GM04504 (cell line): ENCODE measurements around the gene EMD.

Experiments used
- DNase-seq: peaks from one replicate; pipeline ENCODE4 v3.0.0-alpha.2; 2012; ENCODE audit warnings: low read depth

Gene EMD

DNA sequence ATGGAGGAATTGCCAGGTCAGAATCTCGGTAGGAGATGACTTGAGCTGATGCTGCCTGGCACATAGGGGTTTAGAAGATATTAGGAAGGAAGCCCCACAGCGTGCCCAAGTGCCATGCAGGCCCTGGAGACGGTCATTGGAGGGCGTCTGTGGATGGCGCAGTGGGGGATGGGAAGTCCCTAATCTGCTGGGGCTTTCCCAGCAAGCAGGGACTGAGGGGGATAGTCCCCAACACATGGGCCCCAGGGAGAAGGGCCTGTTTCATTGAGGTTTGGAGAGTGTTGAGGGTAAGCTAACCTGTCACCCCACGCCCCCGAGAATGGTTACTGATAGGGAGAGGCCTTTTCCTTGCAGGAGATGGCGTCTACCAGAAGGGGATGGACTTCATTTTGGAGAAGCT lies 40.1 kb downstream of the EMD start:
- DNase-seq = no peak

DNA sequence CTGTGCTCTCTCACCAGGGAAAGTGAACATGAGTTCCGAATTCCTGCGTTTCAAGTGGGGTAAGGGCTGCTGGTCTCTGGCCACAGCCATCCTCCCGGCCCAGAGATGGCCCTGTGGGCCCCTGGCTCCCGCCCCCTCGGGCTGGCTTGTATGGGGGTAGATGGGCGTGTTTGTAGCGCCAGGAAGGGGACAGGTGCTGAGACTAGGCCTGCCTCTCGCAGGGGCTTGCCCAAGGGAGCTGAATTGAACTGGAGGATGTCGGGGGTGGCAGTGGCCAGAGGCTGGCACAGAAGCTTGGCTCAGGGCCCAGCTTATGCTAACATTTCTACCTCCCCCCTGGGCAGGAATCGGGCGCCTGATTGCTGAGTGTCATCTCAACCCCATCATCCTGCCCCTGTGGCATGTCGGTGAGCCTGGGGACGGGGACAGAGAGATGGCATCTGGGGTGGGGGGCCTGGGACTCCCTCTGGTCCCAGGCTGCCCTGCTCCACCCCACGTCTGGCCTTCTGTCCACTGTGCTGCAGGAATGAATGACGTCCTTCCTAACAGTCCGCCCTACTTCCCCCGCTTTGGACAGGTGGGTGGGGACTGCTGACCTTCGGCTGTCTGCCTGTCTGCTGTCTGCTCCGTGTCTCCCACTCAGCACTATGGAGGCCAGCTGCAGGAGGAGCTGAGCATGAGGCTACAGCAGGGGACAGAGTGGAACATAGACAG lies 40.8 kb downstream of the EMD start:
- no peak for DNase-seq

DNA sequence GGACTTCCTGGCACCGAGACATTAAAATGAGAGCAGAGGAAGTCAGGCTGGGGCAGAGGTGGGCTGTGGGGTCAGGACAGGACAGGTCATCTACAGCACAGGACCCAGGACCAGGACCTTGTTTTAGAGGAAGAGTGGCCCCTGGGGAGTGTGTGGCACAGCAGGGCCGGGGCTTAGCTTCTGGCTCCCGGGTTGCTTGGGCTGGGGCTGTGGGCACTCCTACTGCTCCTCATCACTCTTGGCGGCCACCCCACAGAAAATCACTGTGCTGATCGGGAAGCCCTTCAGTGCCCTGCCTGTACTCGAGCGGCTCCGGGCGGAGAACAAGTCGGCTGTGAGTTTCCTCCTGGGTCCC lies 41.3 kb downstream of the EMD start:
- no peak for DNase-seq

DNA sequence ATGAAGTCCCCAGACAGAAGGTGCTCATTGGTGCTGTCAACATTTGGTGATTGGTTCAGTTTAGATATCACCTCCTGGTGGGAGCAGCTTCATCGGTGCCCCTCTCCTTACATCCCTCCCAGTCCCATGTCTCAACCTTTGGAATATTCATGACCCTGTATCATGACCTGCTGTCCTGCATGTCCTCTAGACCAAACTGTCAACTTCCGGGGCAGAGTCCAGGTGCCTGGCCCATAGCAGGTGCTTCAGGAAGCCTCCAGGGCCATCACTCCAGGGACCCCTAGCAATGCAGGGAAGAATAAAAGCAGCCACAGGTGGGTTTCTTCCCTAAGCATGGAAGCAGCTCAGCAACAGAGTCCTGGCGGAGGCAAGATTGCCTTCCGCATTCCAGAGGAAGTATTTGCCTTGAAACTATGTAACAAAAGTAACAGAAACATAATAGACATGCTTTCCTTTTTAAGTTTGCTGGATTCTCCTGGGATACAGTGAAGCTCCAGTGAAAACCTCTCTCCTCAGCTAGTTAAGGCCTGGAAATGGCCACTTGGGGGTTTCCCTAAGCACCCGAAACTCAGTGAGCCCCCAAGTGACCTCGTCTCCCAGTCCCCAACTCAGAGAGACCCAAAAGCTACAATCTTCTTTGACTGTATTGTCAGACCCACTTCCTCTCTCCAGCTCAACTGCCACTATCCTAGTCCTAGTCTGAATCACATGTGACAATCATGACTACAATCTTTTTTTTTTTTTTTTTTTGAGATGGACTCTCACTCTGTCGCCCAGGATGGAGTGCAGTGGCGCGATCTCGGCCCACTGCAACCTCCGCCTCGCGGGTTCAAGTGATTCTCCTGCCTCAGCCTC lies 48.0 kb downstream of the EMD start:
- no peak for DNase-seq

DNA sequence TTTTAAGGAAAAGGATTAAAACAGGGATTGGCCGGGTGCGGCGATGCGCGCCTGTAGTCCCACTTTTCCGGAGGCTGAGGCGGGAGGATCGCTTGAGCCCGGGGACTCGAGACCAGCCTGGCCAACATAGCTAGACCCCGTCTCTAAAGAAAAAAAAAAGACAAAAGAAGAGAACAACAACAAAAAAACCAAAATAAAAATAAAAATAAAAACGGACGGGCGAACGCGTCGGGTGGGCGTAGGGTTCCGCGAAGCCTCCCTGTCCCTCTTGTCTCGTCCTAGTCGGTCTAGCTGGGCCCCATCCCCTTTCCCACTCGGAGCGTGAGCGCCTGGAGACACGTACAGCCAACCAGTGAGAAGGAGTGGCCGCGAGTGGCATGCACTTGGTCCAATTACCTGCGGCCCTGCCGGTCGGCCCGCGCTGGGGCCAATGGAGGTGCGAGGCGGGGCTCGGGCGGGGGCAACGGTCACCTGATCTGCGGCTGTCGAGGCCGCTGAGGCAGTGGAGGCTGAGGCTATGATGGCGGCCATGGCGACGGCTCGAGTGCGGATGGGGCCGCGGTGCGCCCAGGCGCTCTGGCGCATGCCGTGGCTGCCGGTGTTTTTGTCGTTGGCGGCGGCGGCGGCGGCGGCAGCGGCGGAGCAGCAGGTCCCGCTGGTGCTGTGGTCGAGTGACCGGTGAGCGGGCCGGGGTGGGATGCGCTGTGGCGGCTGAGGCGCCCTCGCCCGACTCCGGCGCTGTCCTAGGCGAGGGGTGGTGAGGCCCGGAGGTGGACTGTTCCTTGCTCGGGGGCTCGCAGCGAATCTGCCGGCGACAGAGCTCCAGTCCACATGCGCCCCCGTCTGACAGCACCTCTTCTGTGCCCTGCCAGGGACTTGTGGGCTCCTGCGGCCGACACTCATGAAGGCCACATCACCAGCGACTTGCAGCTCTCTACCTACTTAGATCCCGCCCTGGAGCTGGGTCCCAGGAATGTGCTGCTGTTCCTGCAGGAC lies 49.4 kb downstream of the EMD start, which contains the start of gene ATP6AP1:
Gene ATP6AP1 (plus strand): TSS at position 502 of the 996 bp plus-strand sequence. CDS start 16 bp downstream, at position 518.
- DNase-seq = peak; percentile 84

DNA sequence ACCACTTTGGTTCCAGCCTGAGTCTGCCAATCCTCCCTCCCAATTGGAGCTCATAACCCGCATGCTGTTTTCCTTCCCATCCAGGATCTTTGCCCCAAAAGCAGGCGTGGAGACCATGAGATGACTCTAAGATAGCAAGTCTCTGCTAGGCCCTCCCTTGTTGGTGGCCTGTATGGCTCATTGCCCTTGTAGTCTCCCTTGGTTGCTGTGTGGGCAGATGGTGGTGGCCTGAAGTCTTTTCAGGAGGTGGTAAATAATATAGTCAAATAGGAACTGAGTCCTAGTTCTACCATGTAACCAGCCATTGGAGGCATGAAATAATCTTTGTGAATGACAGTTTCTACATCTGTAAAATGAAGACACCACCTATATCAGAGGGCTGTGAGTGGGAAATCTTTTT lies 50.6 kb downstream of the EMD start:
- no peak for DNase-seq

DNA sequence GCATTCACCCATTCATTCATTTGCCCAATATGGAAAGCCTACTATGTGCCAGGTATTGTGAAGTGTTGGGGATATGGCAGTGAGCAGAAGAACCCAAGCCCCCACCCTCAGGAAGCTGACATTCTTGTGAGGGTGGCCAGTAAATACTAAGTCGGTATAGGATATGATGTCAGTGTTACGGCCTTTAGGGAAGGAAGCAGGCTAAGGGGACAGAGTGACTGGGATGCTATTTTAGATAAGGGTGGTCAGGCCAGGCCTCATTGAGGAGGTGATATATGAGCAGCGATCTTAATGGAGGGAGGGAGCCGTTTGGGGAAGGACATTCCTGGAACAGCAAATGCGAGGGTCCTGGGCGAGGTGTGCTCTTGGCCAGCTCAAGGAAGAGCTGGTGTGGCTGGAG lies 51.4 kb downstream of the EMD start:
- no peak for DNase-seq

DNA sequence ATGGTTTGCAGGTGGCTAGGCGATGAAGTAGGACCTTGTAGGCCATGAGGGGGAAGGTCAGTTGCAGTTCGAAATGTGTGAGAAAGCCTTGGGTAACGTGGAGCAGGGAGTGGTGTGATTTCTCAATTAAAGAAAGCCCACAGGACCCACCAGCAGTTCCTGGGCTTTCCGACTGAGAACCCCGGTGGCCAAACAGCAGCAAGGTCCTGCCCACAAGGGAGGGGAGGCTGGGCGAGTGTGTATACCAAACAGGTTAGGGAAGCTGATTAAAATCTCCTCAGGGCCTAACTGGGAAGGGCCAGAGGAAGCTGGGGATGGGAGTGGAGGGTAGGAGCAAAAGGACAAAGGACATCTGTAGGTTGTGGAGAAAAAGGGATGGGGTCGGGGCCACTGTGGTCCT lies 51.8 kb downstream of the EMD start:
- no peak for DNase-seq
